ENCODE results near the gene MTOR.
"Not testable (repeated sequence)": the region's sequence is repeated elsewhere in the genome, so short reads cannot be mapped to it uniquely, and the experiment has no call there.

Gene MTOR

DNA sequence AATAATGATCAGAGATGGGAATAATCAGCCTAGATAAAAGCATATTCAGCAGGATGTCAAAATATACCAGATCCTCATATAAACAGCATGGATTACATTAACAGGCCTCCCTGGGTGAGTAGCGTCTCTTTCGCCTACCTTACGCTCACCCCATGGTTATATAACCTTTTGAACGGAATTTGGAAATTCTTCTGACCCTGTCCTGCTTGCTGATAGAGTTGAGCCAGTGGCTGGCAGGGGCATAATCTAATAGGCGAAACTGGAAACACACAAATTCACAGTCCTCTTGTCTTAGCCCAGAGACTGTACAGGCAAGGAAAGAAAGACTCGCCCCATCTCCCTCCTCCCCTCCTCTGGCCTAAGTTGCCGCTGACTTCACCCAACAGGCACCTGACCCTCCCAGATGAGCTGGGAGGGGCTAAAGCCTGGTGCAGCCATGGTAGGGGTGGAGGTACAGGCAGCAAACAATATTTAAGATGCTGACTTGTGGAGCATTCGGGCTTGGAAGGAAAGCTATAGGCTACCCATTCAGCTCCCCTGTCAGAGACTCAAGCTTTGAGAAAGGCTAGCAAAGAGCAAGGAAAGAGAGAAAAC lies 73.4 kb downstream of the MTOR start, which contains the start of gene ANGPTL7:
TSS of gene ANGPTL7 (plus strand) at position 498 of the 594 bp plus-strand sequence. CDS start 225 bp downstream, outside the sequence.
- no peaks in the 10 kb centered on the region for H3K9me3 ChIP-seq (ENCODE audit: low read depth, low read length)
- no peak for TF ChIP-seq EZH2 (IDR thresholded peaks at IDR 0.05)
- no peak for TF ChIP-seq FOXP2 (optimal IDR thresholded peaks at IDR 0.05; ENCODE audit: control extremely low read depth, extremely low read length, insufficient read depth)
- no peak for TF ChIP-seq POLR2AphosphoS5 (IDR thresholded peaks at IDR 0.05; ENCODE audit: borderline replicate concordance, low read depth, low read length)
- H3K4me3 ChIP-seq = no peak within 1 kb of the TSS
- H3K36me3 ChIP-seq (ENCODE audit: insufficient read depth, low read length) = peaks cover 34% of the 10 kb centered on the region
- no peak within 1 kb of the TSS for H3K27ac ChIP-seq
- no peak within 1 kb of the TSS for H3K9ac ChIP-seq (ENCODE audit: insufficient read length)
- DNase-seq (ENCODE audit: low read depth, low spot score) = no peak

DNA sequence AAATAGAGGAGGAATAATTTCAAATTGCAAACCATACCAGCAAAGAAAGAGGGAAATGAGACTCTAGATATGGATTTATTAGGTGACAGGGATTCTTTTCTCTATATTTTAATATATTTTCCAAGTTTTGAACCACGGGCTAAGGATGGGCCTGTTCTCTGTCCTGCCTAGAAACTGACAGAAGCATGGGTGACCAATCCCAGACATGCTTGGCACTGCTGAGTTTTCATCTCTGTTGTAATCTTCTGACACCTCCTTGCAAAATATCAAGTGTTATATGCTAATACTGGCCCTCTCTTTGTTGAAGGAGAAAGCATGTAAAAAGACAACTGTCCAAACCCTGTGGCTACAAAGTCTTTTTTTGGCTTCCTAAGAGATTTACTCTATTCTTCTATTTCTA lies 74.0 kb downstream of the MTOR start:
- Histone ChIP-seq H3K9ac (ENCODE audit: insufficient read length) (no peak overlapping the region), H3K4me3 (no peak overlapping the region), H3K36me3 (ENCODE audit: insufficient read depth, low read length) (peaks cover 29% of the 10 kb centered on the region), H3K9me3 (ENCODE audit: low read depth, low read length) (no peaks in the 10 kb centered on the region), H3K27ac (no peak overlapping the region)
- no peak for DNase-seq (ENCODE audit: low read depth, low spot score)
- no peak for TF ChIP-seq POLR2AphosphoS5 (IDR thresholded peaks at IDR 0.05; ENCODE audit: borderline replicate concordance, low read depth, low read length)
- TF ChIP-seq FOXP2 (optimal IDR thresholded peaks at IDR 0.05; ENCODE audit: control extremely low read depth, extremely low read length, insufficient read depth) = no peak
- no peak for TF ChIP-seq EZH2 (IDR thresholded peaks at IDR 0.05)

DNA sequence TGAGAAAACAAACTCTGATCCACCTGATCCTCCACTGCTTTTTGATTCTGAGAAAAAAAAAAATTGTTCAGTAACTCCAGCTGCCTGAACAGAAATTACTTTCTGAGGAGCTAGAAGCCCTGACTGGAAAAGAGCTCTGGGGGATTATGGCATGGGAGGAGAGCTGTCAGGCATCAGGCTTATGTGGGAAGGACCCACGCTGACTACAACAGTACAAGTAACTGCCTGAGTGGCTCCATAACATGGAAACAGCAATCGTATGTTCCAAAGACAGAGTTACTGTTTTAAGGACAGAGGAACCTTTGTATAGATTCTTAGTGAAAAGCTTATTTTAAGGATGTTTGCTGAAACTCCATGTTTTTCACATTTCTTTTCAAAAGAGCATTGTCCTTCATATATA lies 74.4 kb downstream of the MTOR start:
- H3K9me3 ChIP-seq (ENCODE audit: low read depth, low read length) = no peaks in the 10 kb centered on the region
- peaks cover 30% of the 10 kb centered on the region for H3K36me3 ChIP-seq (ENCODE audit: insufficient read depth, low read length)
- no peak overlapping the region for H3K4me3 ChIP-seq
- DNase-seq (ENCODE audit: low read depth, low spot score) = no peak
- TF ChIP-seq FOXP2 (optimal IDR thresholded peaks at IDR 0.05; ENCODE audit: control extremely low read depth, extremely low read length, insufficient read depth) (no peak), POLR2AphosphoS5 (IDR thresholded peaks at IDR 0.05; ENCODE audit: borderline replicate concordance, low read depth, low read length) (no peak), EZH2 (IDR thresholded peaks at IDR 0.05) (no peak)
- no peak overlapping the region for H3K9ac ChIP-seq (ENCODE audit: insufficient read length)
- H3K27ac ChIP-seq = no peak overlapping the region

DNA sequence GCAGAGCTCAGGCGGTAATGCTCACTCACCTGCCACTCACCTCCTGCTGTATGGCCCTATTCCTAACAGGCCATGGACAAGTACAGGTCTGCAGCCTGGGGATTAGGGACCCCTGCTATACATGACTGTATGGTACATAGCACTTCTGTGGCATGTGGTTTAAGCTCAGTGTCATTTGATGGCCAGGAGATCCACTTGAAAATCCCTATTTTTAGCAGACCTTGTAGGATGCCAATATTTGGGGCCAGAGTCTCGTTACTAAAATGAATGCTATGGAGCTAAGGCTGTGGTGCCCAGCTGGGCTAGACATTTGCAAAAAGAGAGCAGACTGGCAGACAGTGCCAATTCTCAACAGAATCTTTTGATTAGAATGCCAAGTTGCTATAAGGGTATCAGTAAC lies 74.9 kb downstream of the MTOR start:
- TF ChIP-seq FOXP2 (optimal IDR thresholded peaks at IDR 0.05; ENCODE audit: control extremely low read depth, extremely low read length, insufficient read depth) (no peak), POLR2AphosphoS5 (IDR thresholded peaks at IDR 0.05; ENCODE audit: borderline replicate concordance, low read depth, low read length) (no peak), EZH2 (IDR thresholded peaks at IDR 0.05) (no peak)
- Histone ChIP-seq H3K9me3 (ENCODE audit: low read depth, low read length) (no peaks in the 10 kb centered on the region), H3K36me3 (ENCODE audit: insufficient read depth, low read length) (peaks cover 33% of the 10 kb centered on the region), H3K4me3 (no peak overlapping the region), H3K27ac (no peak overlapping the region), H3K9ac (ENCODE audit: insufficient read length) (no peak overlapping the region)
- DNase-seq (ENCODE audit: low read depth, low spot score) = no peak

DNA sequence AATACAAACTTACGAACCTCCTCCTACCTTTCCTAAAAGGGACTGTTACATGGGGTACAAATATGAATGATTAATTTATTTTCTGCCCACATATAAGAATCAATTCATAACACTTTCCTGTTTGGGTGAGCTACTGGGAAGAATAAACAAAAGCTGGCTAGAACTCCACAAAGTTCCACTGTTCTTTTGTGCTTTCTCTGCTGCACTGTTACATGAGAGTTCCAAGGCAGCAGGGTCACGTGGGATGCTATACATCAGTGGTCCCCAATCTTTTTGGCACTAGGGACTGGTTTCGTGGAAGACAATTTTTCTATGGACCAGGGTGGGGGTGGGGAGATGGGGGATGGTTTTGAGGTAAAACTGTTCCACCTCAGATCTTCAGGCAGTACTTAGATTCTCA lies 75.4 kb downstream of the MTOR start:
- TF ChIP-seq FOXP2 (optimal IDR thresholded peaks at IDR 0.05; ENCODE audit: control extremely low read depth, extremely low read length, insufficient read depth) (no peak), POLR2AphosphoS5 (IDR thresholded peaks at IDR 0.05; ENCODE audit: borderline replicate concordance, low read depth, low read length) (no peak), EZH2 (IDR thresholded peaks at IDR 0.05) (no peak)
- H3K9ac ChIP-seq (ENCODE audit: insufficient read length) = no peak overlapping the region
- no peak overlapping the region for H3K4me3 ChIP-seq
- peaks cover 32% of the 10 kb centered on the region for H3K36me3 ChIP-seq (ENCODE audit: insufficient read depth, low read length)
- no peak overlapping the region for H3K27ac ChIP-seq
- no peak for DNase-seq (ENCODE audit: low read depth, low spot score)
- no peaks in the 10 kb centered on the region for H3K9me3 ChIP-seq (ENCODE audit: low read depth, low read length)

DNA sequence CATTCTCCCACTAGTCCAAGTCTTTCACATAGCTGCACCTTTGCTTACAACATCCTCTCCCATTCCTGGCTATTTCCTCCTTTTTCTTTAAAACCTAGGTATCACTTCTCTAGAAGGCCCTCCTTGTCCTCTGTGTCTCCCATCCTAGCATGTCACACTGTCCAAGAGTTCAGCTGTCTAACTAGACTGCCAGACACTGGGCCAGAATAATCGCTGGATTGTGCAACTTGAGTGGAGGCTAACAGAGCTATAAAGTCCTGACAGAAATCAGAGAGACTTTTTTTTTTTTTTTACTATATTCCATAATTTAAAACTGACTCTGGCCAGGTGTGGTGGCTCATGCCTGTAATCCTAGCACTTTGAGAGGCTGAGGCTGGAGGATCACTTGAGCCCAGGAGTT lies 77.4 kb downstream of the MTOR start:
- Histone ChIP-seq H3K9ac (ENCODE audit: insufficient read length) (no peak overlapping the region), H3K27ac (no peak overlapping the region), H3K9me3 (ENCODE audit: low read depth, low read length) (no peaks in the 10 kb centered on the region), H3K4me3 (no peak overlapping the region), H3K36me3 (ENCODE audit: insufficient read depth, low read length) (peaks cover 20% of the 10 kb centered on the region)
- DNase-seq (ENCODE audit: low read depth, low spot score) = no peak
- TF ChIP-seq POLR2AphosphoS5 (IDR thresholded peaks at IDR 0.05; ENCODE audit: borderline replicate concordance, low read depth, low read length) = no peak
- TF ChIP-seq EZH2 (IDR thresholded peaks at IDR 0.05) = no peak
- TF ChIP-seq FOXP2 (optimal IDR thresholded peaks at IDR 0.05; ENCODE audit: control extremely low read depth, extremely low read length, insufficient read depth) = no peak

DNA sequence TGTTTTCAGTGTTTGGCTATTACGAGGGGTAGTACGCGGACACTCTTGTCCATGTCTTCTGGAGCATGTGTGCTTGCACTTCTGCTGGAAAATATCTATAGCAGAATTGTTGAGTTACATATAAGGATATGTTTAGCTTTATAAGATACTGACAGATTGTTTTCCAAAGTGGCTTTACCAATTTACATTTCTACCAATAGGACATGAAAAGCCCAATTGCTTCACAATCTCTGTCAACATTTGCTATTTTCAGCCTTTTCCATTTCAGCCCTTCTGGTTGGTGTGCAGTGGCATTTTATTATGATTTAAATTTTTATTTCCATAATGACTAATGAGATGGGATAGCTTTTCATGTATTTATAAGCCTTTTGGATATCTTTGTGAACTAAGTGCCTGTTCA lies 79.5 kb downstream of the MTOR start:
- Histone ChIP-seq H3K36me3 (ENCODE audit: insufficient read depth, low read length) (peaks cover 16% of the 10 kb centered on the region), H3K9me3 (ENCODE audit: low read depth, low read length) (no peaks in the 10 kb centered on the region), H3K9ac (ENCODE audit: insufficient read length) (no peak overlapping the region), H3K27ac (no peak overlapping the region), H3K4me3 (no peak overlapping the region)
- TF ChIP-seq FOXP2 (optimal IDR thresholded peaks at IDR 0.05; ENCODE audit: control extremely low read depth, extremely low read length, insufficient read depth) (no peak), EZH2 (IDR thresholded peaks at IDR 0.05) (no peak), POLR2AphosphoS5 (IDR thresholded peaks at IDR 0.05; ENCODE audit: borderline replicate concordance, low read depth, low read length) (no peak)
- no peak for DNase-seq (ENCODE audit: low read depth, low spot score)

DNA sequence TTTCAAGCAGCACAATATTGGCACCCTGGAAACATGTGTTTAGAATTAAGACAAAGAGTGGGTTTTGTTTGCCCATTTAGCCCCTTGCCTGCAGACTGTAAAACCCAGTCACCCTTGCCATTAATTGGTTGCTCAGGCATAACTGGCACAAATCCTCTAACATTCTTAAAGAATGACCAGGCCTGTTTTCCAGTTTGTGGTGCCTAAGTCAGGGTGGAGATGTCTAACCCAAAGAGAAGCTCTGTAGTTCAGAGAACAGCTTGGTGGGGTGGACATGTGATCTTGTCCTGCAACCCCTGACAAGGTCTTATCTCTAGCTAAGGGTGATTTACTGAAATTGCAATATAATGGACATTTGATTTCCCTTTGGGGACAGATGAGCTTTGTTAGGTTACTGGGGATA lies 82.0 kb downstream of the MTOR start:
- Histone ChIP-seq H3K9ac (ENCODE audit: insufficient read length) (no peak overlapping the region), H3K4me3 (no peak overlapping the region), H3K36me3 (ENCODE audit: insufficient read depth, low read length) (peaks cover 13% of the 10 kb centered on the region), H3K27ac (no peak overlapping the region), H3K9me3 (ENCODE audit: low read depth, low read length) (no peaks in the 10 kb centered on the region)
- DNase-seq (ENCODE audit: low read depth, low spot score) = no peak
- no peak for TF ChIP-seq EZH2 (IDR thresholded peaks at IDR 0.05)
- TF ChIP-seq FOXP2 (optimal IDR thresholded peaks at IDR 0.05; ENCODE audit: control extremely low read depth, extremely low read length, insufficient read depth) = no peak
- no peak for TF ChIP-seq POLR2AphosphoS5 (IDR thresholded peaks at IDR 0.05; ENCODE audit: borderline replicate concordance, low read depth, low read length)

DNA sequence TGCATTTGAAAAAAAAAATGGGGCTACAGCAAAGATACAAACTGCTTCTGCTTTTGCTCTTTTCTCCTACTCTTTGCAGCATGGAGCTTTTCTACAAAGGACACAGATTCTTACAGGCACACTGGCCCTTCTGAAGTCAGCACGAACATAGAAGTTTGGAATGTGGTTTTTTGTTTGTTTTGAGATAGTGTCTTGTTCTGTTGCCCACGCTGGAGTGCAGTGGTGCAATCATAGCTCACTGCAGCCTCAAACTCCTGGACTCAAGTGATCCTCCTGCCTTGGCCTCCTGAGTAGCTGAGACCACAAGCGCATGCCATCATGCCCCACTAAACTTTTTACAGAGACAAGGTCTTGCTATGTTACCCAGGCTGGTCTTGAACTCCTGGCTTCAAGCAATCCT lies 82.6 kb downstream of the MTOR start:
- not testable (repeated sequence) for H3K36me3 ChIP-seq (ENCODE audit: insufficient read depth, low read length); H3K9ac ChIP-seq (ENCODE audit: insufficient read length); DNase-seq (ENCODE audit: low read depth, low spot score); H3K27ac ChIP-seq; H3K9me3 ChIP-seq (ENCODE audit: low read depth, low read length); H3K4me3 ChIP-seq
